ENCODE measurements around the gene SAFB.

The SAFB gene

GRCh38 chr19:5666921-5667610 lies 44.2 kb downstream of the SAFB start:
- DNase-seq (ENCODE audit: low spot score), result no peak

GRCh38 chr19:5667751-5668271 lies 44.9 kb downstream of the SAFB start:
- DNase-seq (ENCODE audit: low spot score), result no peak

GRCh38 chr19:5669212-5669611 lies 46.3 kb downstream of the SAFB start:
- no peak for DNase-seq (ENCODE audit: low spot score)

- no peak for DNase-seq (ENCODE audit: low spot score)
Observed at GRCh38 chr19:5671600-5671999, 48.7 kb downstream of the SAFB start.

- DNase-seq (ENCODE audit: low spot score), result no peak
Observed at GRCh38 chr19:5672708-5673459, 50.0 kb downstream of the SAFB start.

GRCh38 chr19:5673752-5674151 lies 50.9 kb downstream of the SAFB start:
- no peak for DNase-seq (ENCODE audit: low spot score)

- no peak for DNase-seq (ENCODE audit: low spot score)
Observed at GRCh38 chr19:5674714-5675113, 51.8 kb downstream of the SAFB start.

GRCh38 chr19:5676105-5676771 lies 53.4 kb downstream of the SAFB start:
- DNase-seq (ENCODE audit: low spot score), result no peak

GRCh38 chr19:5676772-5677105 lies 53.9 kb downstream of the SAFB start:
- no peak for DNase-seq (ENCODE audit: low spot score)

- DNase-seq (ENCODE audit: low spot score), result no peak
Observed at GRCh38 chr19:5677136-5677535, 54.3 kb downstream of the SAFB start.

GRCh38 chr19:5677580-5677979 lies 54.7 kb downstream of the SAFB start:
- DNase-seq (ENCODE audit: low spot score), result no peak

- DNase-seq (ENCODE audit: low spot score), result no peak
Observed at GRCh38 chr19:5678071-5678718, 55.3 kb downstream of the SAFB start.

GRCh38 chr19:5679289-5680083 lies 56.6 kb downstream of the SAFB start:
- peak; percentile 17 for DNase-seq (ENCODE audit: low spot score)

- DNase-seq (ENCODE audit: low spot score), result peak; percentile 69
Observed at GRCh38 chr19:5680084-5680436, 57.2 kb downstream of the SAFB start.

GRCh38 chr19:5680437-5681368 lies 57.8 kb downstream of the SAFB start, which contains the start of the genes HSD11B1L and MICOS13:
HSD11B1L (plus strand) TSS chr19:5681027; CDS start chr19:5684833, 3,806 bp downstream.
MICOS13 (minus strand) TSS chr19:5680516; CDS start chr19:5680486, 30 bp downstream.
- peak; percentile 99 for DNase-seq (ENCODE audit: low spot score)

- DNase-seq (ENCODE audit: low spot score), result peak; percentile 37
Observed at GRCh38 chr19:5681391-5682106, 58.7 kb downstream of the SAFB start.

- DNase-seq (ENCODE audit: low spot score), result no peak
Observed at GRCh38 chr19:5682107-5682482, 59.2 kb downstream of the SAFB start.

- DNase-seq (ENCODE audit: low spot score), result no peak
Observed at GRCh38 chr19:5683177-5683886, 60.4 kb downstream of the SAFB start.

Data from Ammon's horn (tissue), 1 donor.